GM12878 (cell line): Measurements from ENCODE around the gene ANP32A. TPM values are rescaled to one million over a fixed set of nuclear protein-coding genes. Genes with fewer than 3 reads are reported as not detected.

ENCODE experiments used
- E2F4 ChIP-seq: IDR thresholded peaks from 2 replicates; pipeline ENCODE4 v1.6.1; 2012; ENCODE audit warnings: low read depth, low read length, improper control_type of control experiment
- EZH2 ChIP-seq: IDR thresholded peaks from 2 replicates; pipeline ENCODE4 v1.6.1; 2012; ENCODE audit warnings: low read depth, mild to moderate bottlenecking, control low read depth, inconsistent platforms, low read length, borderline replicate concordance; ENCODE audit not compliant: control insufficient read depth
- IKZF1 ChIP-seq: fragments of 450-650 bp; conservative IDR thresholded peaks from 2 replicates; pipeline ENCODE4 v1.6.1; 2017; ENCODE audit warnings: antibody characterized with exemption, mild to moderate bottlenecking
- MEF2A ChIP-seq: IDR thresholded peaks from 2 replicates; pipeline ENCODE4 v1.6.1; 2011; ENCODE audit warnings: low read depth, mild to moderate bottlenecking, low read length, moderate library complexity; ENCODE audit not compliant: insufficient read depth
- SIN3A ChIP-seq: IDR thresholded peaks from 2 replicates; pipeline ENCODE4 v1.6.1; 2012; ENCODE audit warnings: low read depth, low read length, improper control_type of control experiment
- SKIL ChIP-seq: fragments of 450-650 bp; IDR thresholded peaks from 2 replicates; pipeline ENCODE4 v1.6.1; 2017; ENCODE audit warnings: mild to moderate bottlenecking, low read depth, inconsistent platforms; ENCODE audit not compliant: poor library complexity, severe bottlenecking
- TARDBP ChIP-seq: IDR thresholded peaks from 2 replicates; pipeline ENCODE4 v1.6.1; 2016; ENCODE audit warnings: borderline replicate concordance
- ZNF687 ChIP-seq: fragments of 450-650 bp; IDR thresholded peaks from 2 replicates; pipeline ENCODE4 v1.6.1; 2017; ENCODE audit warnings: mild to moderate bottlenecking, moderate library complexity
- polyA plus RNA-seq, 11 experiments: library from polyadenylated mRNA; depleted of rRNA in 4 of 11; unstranded in 6 of 11; stranded (reverse) in 5 of 11; fragments of >200 nt; fragmentation: Nextera tagmentation in 4 of 11; fragmentation: Illumina TruSeq in 1 of 11; extraction: Ambion mirVana in 4 of 11; extraction: Trizol in 1 of 11; gene quantifications; 1 replicate in 1 of 11; 2 replicates in 10 of 11; pipeline versions ENCODE4 v1.2.1 to v1.2.3, GENCODE V29; 2011 to 2016; ENCODE audit warnings: inconsistent platforms in 2 of 11, missing spikeins in 2 of 11, low read depth in 1 of 11
- total RNA-seq, 4 experiments: library from RNA; depleted of rRNA in 3 of 4; stranded (reverse); fragments of >200 nt in 3 of 4; fragmentation: Illumina TruSeq in 1 of 4; extraction: Trizol in 1 of 4; gene quantifications; 2 replicates each; pipeline versions ENCODE4 v1.2.1 to v1.2.3, GENCODE V29; 2013 to 2021

Gene ANP32A
- total and polyA plus RNA-seq, 10 of the 15 experiments (the other 5 are each of a cell fraction or from before 2014, with no cell fraction given), result 29.6 to 666 (median 234) TPM

GRCh38 chr15:68791431-68792283 is 29.0 kb downstream of the ANP32A start (continued):
- no peak for TF ChIP-seq ZNF687
- no peak for TF ChIP-seq E2F4
- peak; percentile 62 for TF ChIP-seq SKIL
- TF ChIP-seq MEF2A, result 0 out of 2 replicates have a peak, but pooled peaks have one; percentile 54
- no peak for TF ChIP-seq SIN3A
- TF ChIP-seq TARDBP, result no peak
- peak; percentile 81 for TF ChIP-seq IKZF1
- no peak for TF ChIP-seq EZH2
